Activated naive CD4-positive, alpha-beta T cell treated with anti-CD3 and anti-CD28 coated beads, Interleukin-2, amount 10 ng/mL, durations not matched to agents 7 days and 5 days (primary cell): ENCODE measurements around the gene CRB1.
"Not testable (repeated sequence)": the region's sequence is repeated elsewhere in the genome, so short reads cannot be mapped to it uniquely, and the experiment has no call there.

Experiments used
- CTCF ChIA-PET: fragments of 350-600 bp; sonication (Branson Sonifier 250); formaldehyde crosslinking; loops from one replicate; lab custom pipeline; 2021; ENCODE audit warnings: antibody characterized with exemption; lab: Charles Lee
- DNase-seq: peaks from one replicate; pipeline ENCODE4 v3.0.0-alpha.2; 2020
- H3K27ac Mint-ChIP-seq: one replicate; pipeline ENCODE4 v1.8.0; 2021; ENCODE audit warnings: mild to moderate bottlenecking, moderate library complexity, mixed read lengths
- H3K27me3 Mint-ChIP-seq: one replicate; pipeline ENCODE4 v1.8.0; 2021; ENCODE audit warnings: mild to moderate bottlenecking, mixed read lengths
- H3K36me3 Mint-ChIP-seq: one replicate; pipeline ENCODE4 v1.8.0; 2021; ENCODE audit warnings: mixed read lengths
- H3K4me1 Mint-ChIP-seq: one replicate; pipeline ENCODE4 v1.8.0; 2021; ENCODE audit warnings: mixed read lengths
- H3K4me3 Mint-ChIP-seq: one replicate; pipeline ENCODE4 v1.8.0; 2021; ENCODE audit warnings: mild to moderate bottlenecking, moderate library complexity, mixed read lengths
- H3K9me3 Mint-ChIP-seq: one replicate; pipeline ENCODE4 v1.8.0; 2021; ENCODE audit warnings: mixed read lengths

Gene CRB1

GRCh38 chr1:197486946-197487345, 218.9 kb downstream of the CRB1 start:
- no peak overlapping the region for H3K27ac Mint-ChIP-seq
- no peaks in the 10 kb centered on the region for H3K36me3 Mint-ChIP-seq
- H3K4me1 Mint-ChIP-seq = peaks cover 2% of the 10 kb centered on the region
- no peak for DNase-seq
- no peak overlapping the region for H3K4me3 Mint-ChIP-seq
- CTCF ChIA-PET = no interaction called here
- H3K27me3 Mint-ChIP-seq = no peaks in the 10 kb centered on the region
- no peaks in the 10 kb centered on the region for H3K9me3 Mint-ChIP-seq

DNA sequence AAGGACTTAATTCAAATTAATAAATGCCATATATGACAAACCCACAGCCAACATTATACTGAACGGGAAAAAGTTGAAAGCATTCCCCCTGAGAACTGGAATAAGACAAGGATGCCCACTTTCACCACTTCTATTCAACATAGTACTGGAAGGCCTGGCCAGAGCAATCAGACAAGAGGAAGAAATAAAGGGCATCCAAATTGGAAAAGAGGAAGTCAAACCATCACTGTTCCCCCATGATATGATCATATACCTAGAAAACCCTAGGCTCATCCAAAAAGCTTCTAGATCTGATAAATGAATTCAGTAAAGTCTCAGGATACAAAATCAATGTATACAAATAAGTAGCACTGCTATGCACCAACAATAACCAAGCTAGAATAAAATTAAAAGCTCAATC, 223.5 kb downstream of the CRB1 start:
- not testable (repeated sequence) for H3K4me1 Mint-ChIP-seq, H3K9me3 Mint-ChIP-seq, H3K36me3 Mint-ChIP-seq, DNase-seq, H3K4me3 Mint-ChIP-seq, H3K27me3 Mint-ChIP-seq, H3K27ac Mint-ChIP-seq
- CTCF ChIA-PET = interaction anchor here (0.9 kb wide), 1 partner anchor 30 kb away, joined by 3 read pairs; no protein-coding TSS in a partner anchor

GRCh38 chr1:197496722-197497121, 228.7 kb downstream of the CRB1 start:
- CTCF ChIA-PET = no interaction called here
- no peaks in the 10 kb centered on the region for H3K36me3 Mint-ChIP-seq
- H3K4me1 Mint-ChIP-seq = no peaks in the 10 kb centered on the region
- no peak for DNase-seq
- peaks cover 4% of the 10 kb centered on the region for H3K27me3 Mint-ChIP-seq
- H3K4me3 Mint-ChIP-seq = no peak overlapping the region
- no peaks in the 10 kb centered on the region for H3K9me3 Mint-ChIP-seq
- H3K27ac Mint-ChIP-seq = no peak overlapping the region

- CTCF ChIA-PET = interaction anchor here (1.3 kb wide), 1 partner anchor 9 kb away, joined by 3 read pairs; no protein-coding TSS in a partner anchor
- Mint-ChIP-seq H3K27ac (no peak overlapping the region), H3K27me3 (no peaks in the 10 kb centered on the region), H3K4me1 (no peaks in the 10 kb centered on the region), H3K36me3 (peaks cover 8% of the 10 kb centered on the region), H3K4me3 (no peak overlapping the region), H3K9me3 (no peaks in the 10 kb centered on the region)
- no peak for DNase-seq
Measured at GRCh38 chr1:197510691-197511378, 242.8 kb downstream of the CRB1 start.

- peaks cover 6% of the 10 kb centered on the region for H3K36me3 Mint-ChIP-seq
- no peaks in the 10 kb centered on the region for H3K27me3 Mint-ChIP-seq
Measured at GRCh38 chr1:197515421-197515820, 247.4 kb downstream of the CRB1 start.

GRCh38 chr1:197519741-197520334, 251.8 kb downstream of the CRB1 start:
- no peak for DNase-seq
- no peaks in the 10 kb centered on the region for H3K9me3 Mint-ChIP-seq
- H3K27ac Mint-ChIP-seq = no peak overlapping the region
- no peaks in the 10 kb centered on the region for H3K36me3 Mint-ChIP-seq
- no peaks in the 10 kb centered on the region for H3K27me3 Mint-ChIP-seq
- peaks cover 3% of the 10 kb centered on the region for H3K4me1 Mint-ChIP-seq
- no peak overlapping the region for H3K4me3 Mint-ChIP-seq
- CTCF ChIA-PET = interaction anchor here (0.8 to 3.9 kb wide), 14 partner anchors 8 to 411 kb away, joined by 3 to 16 read pairs (median 4); no protein-coding TSS in a partner anchor

More at GRCh38 chr1:197515421-197515820, 247.4 kb downstream of the CRB1 start:
- CTCF ChIA-PET = interaction anchor here (1.3 kb wide), 1 partner anchor 11 kb away, joined by 4 read pairs; no protein-coding TSS in a partner anchor
- no peak overlapping the region for H3K4me3 Mint-ChIP-seq
- no peaks in the 10 kb centered on the region for H3K4me1 Mint-ChIP-seq
- H3K27ac Mint-ChIP-seq = no peak overlapping the region
- H3K9me3 Mint-ChIP-seq = no peaks in the 10 kb centered on the region
- DNase-seq = no peak

DNA sequence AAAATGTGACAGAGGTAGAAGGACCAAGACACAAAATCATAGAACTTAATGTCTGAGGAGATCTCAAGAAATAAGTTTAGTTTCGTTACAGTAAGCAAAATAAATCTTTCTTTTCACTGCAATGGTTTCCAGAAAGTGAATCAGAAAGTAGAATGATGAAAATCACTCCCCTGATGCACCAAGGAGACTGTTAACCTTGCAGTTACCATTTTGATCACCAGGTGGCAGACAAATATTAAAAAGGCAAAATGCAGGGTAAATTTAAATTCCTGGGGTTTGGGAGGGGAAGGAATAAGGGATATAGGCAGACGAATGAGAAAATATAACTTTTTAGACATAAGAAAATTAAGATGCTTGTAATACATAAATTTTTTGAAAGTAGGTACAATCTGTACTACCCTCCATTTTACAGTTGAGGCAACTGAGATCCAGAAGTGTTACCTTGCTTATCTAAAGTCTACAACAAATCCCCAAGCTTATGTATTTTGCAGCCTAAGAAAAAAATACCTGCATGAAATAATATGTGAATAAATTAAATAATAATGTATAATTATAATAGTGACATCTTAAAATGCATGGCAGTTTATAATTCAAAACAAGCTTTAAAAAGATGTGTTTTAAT, 253.2 kb downstream of the CRB1 start:
- Mint-ChIP-seq H3K4me1 (peaks cover 3% of the 10 kb centered on the region), H3K4me3 (no peak overlapping the region), H3K36me3 (no peaks in the 10 kb centered on the region), H3K27me3 (no peaks in the 10 kb centered on the region), H3K27ac (no peak overlapping the region), H3K9me3 (no peaks in the 10 kb centered on the region)
- peak; percentile 21 for DNase-seq
- CTCF ChIA-PET = interaction anchor here (0.7 to 3.9 kb wide), 12 partner anchors 13 to 943 kb away, joined by 3 to 16 read pairs (median 4); no protein-coding TSS in a partner anchor

DNA sequence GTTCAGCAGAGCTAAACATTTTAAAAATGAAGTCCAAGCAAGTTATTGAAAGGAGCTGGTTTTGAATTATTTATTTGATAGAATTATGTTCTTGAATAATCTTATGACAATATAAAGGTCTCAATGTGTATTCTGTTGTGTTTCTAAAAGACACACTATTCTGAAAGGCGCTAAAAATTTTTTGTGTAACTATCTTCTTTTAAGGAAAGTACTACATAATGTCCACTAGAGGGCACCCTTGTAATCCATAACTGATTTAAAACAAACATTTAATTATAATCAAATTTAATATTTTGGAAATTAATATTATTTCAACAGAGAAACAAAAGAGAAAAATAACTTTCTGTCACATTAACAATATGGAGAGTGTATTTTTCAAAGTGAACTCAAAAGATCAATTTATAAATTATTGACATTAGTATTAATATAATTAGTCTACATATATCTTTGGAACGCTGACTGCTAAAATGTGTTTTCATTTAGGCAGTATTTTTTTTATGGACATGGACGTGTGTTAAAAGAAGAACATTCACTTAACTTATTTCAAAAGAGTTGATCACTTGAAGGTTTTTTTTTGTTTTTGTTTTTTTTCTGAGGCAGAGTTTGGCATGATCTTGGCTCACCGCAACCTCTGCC, 258.8 kb downstream of the CRB1 start:
- no peak overlapping the region for H3K27ac Mint-ChIP-seq
- CTCF ChIA-PET = interaction anchor here (0.5 to 4.0 kb wide), 9 partner anchors 11 to 400 kb away, joined by 3 to 24 read pairs (median 3); no protein-coding TSS in a partner anchor

More for the DNA sequence above, 258.8 kb downstream of the CRB1 start:
- H3K36me3 Mint-ChIP-seq = no peaks in the 10 kb centered on the region
- DNase-seq = no peak
- H3K4me3 Mint-ChIP-seq = no peak overlapping the region
- H3K4me1 Mint-ChIP-seq = no peaks in the 10 kb centered on the region
- H3K9me3 Mint-ChIP-seq = no peaks in the 10 kb centered on the region
- H3K27me3 Mint-ChIP-seq = no peaks in the 10 kb centered on the region
